COR-L47 (cell line): ENCODE results near the gene NIPBL.
"Not testable (repeated sequence)": the region's sequence is repeated elsewhere in the genome, so short reads cannot be mapped to it uniquely, and the experiment has no call there.

Source experiments
- DNase-seq: peaks from one replicate; lab custom pipeline; 2025; lab: John Stamatoyannopoulos, UW

Gene NIPBL

GRCh38 chr5:36949593-36949992 lies 73.0 kb downstream of the NIPBL start:
- DNase-seq = no peak

DNA sequence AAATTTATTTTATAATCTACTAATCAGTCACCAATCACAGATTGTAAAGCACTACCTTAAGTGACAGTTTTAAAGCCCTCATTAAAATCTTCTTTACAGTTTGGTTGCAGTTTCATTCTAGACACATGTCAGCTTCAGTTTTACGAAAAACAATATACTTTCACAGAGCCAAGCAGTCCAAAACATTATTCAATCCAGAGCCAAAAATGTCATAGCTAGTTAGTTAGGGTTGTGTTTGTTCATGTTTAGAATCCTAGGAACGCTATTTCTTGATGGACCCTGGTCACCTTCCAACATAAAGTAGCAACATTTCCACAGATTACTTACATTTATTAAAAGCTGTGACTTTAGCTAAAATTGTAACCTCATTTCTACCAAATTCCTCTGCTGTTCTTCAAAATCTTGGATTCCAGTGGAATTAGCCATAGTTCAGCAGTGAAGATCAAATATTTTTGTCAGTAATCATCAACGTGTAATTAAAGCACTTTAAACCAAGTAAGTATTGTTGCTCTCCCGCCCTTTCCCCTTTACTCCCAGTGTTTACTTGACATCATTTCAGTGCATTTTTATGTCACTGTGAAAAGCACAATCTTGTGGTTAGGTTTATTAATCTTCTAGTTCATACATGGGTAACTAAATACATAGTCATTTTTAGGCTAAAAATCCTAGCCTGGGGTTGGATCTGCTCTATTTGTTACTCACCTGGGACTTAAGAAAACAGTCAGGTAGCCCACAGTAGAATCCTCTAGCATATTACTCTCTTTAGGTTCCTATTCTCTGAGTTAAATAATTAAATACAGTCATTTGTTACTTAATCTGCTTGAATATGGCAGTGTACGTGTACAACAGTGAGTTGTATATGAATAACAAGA lies 74.3 kb downstream of the NIPBL start:
- DNase-seq = no peak

- no peak for DNase-seq
Observed at GRCh38 chr5:36953043-36953442, 76.5 kb downstream of the NIPBL start.

- no peak for DNase-seq
Observed at GRCh38 chr5:36957953-36958537, 81.5 kb downstream of the NIPBL start.

GRCh38 chr5:36958612-36959011 lies 82.0 kb downstream of the NIPBL start:
- no peak for DNase-seq

GRCh38 chr5:36965179-36965578 lies 88.6 kb downstream of the NIPBL start:
- DNase-seq = no peak

DNA sequence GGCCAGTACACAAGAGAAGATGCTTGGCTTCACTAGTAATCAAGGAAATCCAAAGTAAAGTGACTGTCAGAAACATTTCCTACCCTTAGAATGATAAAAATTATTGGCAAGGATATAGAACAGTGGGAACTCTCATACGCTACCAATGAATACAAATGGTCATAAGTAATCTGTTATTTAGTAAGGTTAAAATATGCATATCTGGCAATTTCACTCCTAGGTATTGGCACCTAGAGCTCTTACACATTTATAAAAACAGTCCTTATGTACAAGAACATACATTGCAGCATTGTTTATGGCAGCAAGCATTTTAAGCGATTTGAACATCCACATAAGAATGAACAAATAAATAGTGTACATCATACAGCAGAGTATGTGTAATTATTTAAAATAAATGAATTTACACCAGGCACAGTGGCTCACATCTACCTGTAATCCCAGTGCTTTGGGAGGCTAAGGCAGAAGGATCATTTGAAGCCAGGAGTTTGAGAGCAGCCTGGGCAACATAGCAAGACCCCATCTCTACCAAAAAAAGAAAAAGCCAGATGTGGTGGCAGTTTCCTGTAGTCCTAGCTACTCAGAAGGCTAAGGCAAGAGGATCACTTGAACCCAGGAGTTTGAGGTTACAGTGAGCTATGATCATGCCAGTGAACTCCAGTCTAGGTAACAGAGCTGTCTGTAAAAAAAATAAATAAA lies 93.3 kb downstream of the NIPBL start:
- no peak for DNase-seq

DNA sequence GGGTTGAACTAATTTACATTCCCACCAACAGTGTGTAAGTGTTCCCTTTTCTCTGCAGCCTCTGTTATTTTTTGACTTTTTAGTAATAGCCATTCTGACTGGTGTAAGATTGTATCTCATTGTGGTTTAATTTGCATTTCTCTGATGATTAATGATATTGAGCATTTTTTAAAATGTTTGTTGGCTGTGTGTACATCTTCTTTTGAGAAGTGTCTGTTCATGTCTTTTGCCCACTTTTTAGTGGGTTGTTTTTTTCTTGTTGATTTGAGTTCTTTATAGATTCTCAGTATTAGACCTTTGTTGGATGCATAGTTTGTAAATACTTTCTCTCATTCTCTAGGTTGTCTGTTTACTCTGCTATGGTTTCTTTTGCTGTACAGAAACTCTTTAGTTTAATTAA lies 101.6 kb downstream of the NIPBL start:
- DNase-seq = no peak

DNA sequence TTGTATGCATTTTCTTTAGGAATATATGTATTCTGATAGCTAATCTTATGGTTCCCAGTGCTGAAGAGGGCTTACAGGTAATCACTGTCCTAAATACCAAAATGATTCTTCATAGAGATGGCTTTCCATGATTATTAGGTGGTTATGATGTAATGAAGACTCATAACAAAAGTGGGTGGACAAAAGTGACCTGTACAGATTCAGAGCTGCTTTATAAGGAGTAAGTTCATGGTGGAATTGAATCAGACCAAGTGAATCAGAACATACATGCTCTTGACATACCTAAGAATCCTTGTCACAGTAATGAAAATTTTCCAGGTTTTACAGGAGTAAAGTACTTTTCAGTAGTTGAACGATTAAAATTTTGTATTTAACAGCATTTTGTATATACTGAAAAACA lies 105.6 kb downstream of the NIPBL start:
- no peak for DNase-seq

DNA sequence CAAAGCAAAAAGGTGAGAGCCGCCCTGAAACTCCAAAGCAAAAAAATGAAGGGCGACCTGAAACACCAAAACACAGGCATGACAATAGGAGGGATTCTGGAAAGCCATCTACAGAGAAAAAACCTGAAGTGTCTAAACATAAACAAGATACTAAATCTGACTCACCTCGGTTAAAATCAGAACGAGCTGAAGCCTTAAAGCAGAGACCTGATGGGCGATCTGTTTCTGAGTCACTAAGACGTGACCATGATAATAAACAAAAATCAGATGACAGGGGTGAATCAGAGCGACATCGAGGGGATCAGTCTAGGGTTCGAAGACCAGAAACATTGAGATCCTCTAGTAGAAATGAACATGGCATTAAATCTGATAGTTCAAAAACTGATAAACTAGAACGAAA lies 108.8 kb downstream of the NIPBL start:
- DNase-seq = no peak

DNA sequence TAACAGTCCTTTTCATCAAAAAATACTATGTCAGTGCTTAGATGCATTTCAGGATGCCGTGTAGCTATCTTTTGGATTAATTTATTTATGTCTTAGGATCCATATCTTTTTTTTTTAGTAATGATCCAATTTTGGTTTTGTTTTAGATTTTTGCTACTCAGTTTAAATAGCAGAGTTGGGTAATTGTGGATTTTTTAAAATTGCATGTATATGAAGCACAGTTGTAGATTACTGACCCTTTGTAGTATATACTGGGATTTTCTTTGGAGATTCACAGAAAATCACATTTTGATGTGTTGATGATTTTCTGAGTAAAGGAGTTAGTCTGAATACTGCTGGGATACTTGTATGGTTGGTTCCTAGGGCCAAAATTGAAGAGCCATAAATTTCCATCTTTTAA lies 111.8 kb downstream of the NIPBL start:
- no peak for DNase-seq

- no peak for DNase-seq
Observed at GRCh38 chr5:36998578-36998977, 122.0 kb downstream of the NIPBL start.

- no peak for DNase-seq
Observed at GRCh38 chr5:37002176-37002751, 125.7 kb downstream of the NIPBL start.

GRCh38 chr5:37005252-37005651 lies 128.7 kb downstream of the NIPBL start:
- no peak for DNase-seq

GRCh38 chr5:37005946-37006540 lies 129.5 kb downstream of the NIPBL start:
- no peak for DNase-seq

DNA sequence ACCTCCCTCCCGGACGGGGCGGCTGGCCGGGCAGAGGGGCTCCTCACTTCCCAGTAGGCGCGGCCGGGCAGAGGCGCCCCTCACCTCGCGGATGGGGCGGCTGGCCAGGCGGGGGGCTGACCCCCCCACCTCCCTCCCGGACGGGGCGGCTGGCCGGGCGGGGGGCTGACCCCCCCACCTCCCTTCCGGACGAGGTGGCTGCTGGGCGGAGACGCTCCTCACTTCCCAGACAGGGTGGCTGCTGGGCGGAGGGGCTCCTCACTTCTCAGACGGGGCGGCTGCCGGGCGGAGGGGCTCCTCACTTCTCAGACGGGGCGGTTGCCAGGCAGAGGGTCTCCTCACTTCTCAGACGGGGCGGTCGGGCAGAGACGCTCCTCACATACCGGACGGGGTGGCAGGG lies 136.6 kb downstream of the NIPBL start:
- DNase-seq = not testable (repeated sequence)

- no peak for DNase-seq
Observed at GRCh38 chr5:37014321-37014720, 137.8 kb downstream of the NIPBL start.

DNA sequence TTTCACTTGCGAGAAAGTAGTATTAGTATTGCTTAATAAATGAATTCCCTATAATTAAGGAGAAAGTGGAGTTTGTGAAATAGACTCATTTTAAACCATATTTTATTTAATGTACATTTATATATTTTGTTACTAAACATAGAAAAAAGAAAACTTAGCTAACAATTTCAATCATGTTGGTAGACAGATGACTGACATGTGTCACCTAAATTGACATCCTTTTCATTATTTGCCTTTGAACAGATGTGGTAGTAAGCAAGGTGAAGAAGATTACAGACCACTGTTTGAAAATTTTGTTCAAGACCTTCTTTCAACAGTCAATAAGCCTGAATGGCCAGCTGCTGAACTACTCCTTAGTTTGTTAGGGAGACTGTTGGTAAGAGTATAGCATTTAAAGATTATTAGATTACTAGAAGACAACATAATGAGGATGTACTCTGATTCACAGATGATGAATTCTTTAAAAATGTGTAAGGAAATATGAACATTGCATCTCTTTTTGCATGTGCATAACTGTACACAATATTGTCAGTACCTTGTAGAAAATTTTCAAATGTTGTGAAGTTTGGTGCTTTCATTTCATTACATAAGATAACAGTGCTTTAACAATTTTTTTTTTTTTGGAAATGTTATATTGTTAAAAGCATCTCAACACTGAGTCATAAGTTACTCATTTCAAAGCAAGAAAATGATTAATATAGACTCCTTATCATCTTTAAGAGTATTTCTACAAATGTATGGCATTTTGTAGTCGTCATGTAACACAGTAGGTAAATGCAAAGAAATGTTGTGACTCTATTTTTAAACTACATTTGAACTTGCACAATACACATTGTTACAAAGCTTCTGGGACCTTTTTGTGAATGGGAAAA lies 139.5 kb downstream of the NIPBL start:
- DNase-seq = no peak

GRCh38 chr5:37028910-37029309 lies 152.3 kb downstream of the NIPBL start:
- DNase-seq = no peak

DNA sequence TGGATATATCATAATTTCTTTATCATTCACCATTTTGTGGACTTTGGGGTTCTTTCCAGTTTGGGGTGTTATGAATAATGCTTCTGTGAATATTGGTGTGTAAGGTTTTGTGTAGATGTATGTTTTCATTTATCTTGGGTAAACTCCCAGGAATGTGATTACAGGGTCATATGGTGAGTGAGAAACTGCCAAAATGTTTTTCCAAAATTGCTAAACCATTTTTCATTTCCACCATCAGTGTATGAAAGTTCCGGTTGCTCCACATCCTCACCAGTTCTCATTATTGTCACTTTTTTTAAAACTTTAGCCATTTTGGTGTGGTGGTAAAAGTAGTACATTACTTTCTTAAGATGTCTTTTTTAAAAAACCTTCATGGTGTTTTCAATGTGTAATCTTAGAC lies 152.9 kb downstream of the NIPBL start:
- DNase-seq = no peak

DNA sequence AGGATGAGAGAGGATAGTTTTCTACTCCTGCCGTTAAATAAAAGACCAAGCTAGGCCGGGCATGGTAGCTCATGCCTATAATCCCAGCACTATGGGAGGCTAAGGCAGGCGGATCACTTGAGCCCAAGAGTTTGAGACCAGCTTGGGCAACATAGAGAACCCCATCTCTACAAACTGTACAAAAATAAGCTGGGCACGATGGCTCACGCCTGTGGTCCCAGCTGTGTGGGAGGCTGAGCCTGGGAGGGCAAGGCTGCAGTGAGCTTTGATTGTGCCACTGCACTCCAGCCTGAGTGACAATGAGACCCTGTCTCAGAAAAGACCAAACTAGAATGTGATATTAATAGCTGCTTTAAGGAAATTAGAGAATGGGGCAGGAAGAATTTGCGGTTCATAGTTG lies 158.4 kb downstream of the NIPBL start:
- DNase-seq = no peak
